ENCODE results near the gene MKRN2. TPM values are rescaled to one million over a fixed set of nuclear protein-coding genes. Genes with fewer than 3 reads are reported as not detected.
A peak's percentile ranks its signal among the peaks of the same experiment; 100 is the strongest.
"Not testable (repeated sequence)": the region's sequence is repeated elsewhere in the genome, so short reads cannot be mapped to it uniquely, and the experiment has no call there.

Gene MKRN2, protein sequence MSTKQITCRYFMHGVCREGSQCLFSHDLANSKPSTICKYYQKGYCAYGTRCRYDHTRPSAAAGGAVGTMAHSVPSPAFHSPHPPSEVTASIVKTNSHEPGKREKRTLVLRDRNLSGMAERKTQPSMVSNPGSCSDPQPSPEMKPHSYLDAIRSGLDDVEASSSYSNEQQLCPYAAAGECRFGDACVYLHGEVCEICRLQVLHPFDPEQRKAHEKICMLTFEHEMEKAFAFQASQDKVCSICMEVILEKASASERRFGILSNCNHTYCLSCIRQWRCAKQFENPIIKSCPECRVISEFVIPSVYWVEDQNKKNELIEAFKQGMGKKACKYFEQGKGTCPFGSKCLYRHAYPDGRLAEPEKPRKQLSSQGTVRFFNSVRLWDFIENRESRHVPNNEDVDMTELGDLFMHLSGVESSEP
- 56.5 and 64.9 TPM in 2 replicates for polyA plus RNA-seq (2014; cell fraction: cytosol; rRNA removed)
- 44.1 and 50.6 TPM in 2 replicates for polyA plus RNA-seq (2014; cell fraction: nucleus; rRNA removed)

DNA sequence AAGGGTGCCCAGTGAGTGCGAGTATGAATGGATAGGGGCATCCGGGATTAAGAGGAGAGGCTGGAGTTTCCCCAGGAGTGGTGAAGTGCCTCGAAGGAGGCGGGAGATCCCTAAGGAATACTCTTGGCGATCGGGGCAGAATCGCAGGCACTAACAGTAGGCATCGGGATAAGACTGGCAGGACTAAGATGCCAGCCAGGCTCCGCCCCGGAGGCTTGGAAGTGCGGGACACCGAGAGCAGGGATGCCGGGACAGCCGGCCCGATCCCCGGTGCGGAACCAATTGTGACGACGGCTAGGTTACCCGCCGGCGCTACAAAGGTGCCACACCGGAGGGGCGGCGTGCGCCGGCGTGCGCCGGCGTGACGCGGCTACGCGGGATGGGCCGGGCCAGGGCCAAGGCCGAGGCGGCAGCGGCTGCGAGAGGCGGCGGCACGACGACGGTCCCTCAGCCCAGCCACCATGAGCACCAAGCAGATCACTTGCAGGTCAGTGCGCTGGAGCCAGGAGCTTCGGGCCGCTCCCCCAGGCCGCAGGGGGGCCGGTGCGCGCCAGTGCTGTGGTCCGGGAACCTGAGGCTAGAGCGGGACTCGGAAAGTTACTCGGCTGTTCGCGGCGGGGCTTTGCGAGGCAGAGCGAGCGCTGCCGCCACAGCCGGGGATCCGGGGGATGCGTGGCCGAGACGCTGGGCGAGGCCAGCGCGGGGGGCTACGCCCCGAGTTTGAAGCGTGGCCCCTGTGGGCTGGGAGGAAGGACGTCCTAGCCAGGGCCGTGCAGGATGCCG is at the start of gene MKRN2:
Gene MKRN2, plus strand, starts transcription at position 398 of the 783 bp plus-strand sequence. Its CDS starts 64 bp downstream, at position 462.
- peak; percentile 90 for DNase-seq (ENCODE audit: low spot score)

DNA sequence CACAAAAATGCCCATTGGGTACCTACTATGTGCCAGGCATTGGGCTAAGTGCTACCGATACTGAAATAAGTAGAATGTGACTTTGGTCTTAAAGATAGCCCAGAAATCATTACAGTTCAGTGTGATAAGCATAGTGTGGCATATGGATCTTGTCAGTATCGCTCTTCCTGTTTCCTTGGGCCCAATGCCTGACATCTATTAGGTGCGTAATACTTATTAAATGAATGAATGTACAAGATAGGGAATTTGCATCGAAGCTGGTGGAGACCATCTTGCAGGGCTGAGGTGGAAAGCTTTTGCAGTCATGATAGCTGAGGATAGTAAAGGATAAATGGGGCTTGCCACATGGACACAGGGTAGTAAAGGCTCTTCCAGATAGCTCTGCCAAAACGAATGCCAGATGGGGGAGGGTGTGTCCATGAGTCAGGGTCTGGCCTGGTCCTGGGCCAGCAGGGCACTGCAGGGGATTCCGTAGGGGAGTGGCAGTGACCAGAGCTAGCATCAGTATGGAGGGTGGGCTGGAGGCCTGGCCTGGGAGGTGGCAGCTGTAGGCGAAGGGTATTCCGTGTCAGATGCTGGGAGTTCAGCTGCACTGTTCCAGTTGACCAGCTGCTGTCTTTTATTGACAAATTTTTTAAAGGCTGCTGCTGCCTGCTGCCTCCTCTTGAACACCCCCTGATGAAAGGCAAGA is 49.2 kb upstream of the MKRN2 start:
- DNase-seq (ENCODE audit: low spot score), result no peak

DNA sequence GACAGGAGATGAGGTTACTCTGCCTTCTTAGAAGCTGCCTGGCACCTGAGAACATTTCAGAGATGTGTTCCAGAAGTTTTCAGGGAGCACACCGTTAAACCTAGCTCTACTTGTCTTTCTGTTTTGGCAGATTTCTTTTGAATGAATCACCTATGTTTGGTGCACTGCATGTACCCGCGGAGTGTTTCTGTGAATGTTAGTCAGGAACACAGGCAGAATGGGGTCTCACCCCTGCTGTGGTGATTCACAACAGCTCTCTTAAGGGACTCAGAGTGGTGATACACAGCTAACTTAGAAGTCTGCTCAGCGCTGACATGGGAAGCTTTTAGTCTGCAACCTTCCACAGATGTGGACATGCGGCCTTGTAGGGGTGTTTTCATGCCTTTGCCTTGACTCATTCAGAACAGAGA is 48.6 kb upstream of the MKRN2 start:
- DNase-seq (ENCODE audit: low spot score), result no peak

DNA sequence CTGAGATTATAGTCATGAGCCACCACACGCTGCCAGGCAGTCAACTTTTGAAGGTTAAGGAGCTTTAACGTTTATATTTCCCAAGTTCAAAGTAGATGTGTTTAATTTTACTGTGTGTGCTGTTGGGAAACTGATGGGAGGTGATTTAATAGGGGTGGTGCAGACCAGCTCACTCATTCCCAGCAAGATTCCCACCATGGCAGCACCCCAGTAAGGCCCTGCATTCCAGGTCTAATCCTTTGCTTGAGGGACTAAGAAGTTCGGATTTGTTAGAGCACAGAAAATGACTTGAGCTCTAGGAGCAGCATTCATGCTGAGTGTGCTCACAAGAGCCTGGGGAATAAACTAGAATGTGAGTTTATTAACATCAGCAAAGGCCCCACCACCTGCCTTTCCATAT is 47.4 kb upstream of the MKRN2 start:
- no peak for DNase-seq (ENCODE audit: low spot score)

DNA sequence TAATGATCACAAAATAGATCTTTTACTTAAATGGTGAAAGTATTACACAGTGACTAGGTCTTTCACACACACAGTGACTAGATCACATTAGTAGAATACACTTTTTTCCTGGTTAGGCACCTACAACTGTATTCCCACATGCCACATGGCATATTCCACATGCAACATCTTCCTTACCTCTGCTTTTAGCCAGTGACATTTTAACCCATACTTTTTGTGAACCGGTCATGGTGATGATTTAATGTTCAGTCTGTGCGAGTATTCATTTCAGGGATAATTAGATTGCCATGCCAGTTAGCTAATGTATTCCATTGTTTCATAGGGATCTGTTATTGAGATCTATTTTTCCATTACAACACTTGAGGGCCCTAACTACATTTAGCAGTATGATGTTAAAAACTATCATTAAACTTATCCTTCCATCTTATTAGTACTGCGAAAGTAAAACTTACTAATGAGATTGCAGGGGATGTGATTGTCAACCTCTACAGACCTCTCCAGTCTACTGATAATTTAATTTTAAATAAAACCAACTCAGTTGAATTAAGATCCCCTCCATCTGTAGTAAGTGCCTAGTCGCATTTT is 44.3 kb upstream of the MKRN2 start:
- DNase-seq (ENCODE audit: low spot score), result peak; percentile 75

DNA sequence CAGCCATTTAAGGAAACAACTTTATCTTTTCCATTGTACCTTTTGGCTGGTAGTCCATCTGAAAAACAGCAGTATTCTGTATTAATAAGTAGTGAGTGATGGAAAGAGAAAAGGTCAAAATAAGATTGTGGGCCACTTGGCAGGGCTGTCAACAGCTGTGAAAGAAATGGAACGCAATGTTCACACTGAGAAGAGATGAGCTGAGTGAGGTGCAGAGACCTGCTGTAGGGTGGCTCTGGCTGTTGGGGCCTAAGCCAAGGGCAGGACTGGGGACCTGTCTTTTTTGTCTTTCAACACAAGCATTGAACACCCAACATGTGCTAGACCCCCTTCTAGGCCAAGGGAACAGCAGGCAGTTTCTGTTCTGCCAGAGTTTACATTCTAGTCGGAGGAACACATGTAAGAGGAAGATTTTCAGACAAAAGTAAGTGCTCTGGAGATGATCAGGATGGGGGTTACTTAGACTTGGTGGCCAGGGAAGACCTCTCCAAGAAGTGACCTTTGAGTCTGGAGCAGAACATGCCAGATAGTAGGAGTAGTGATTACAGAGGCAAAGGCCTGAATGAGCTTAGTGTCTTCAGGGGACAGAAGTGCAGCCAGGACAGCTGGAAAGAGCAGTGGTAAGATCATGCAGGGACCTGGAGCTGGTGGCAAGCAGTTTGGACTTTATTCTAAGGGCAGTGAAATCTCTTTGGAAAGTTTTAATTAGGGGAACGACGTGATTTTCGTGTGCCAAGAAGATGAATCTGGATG is 43.0 kb upstream of the MKRN2 start:
- no peak for DNase-seq (ENCODE audit: low spot score)

DNA sequence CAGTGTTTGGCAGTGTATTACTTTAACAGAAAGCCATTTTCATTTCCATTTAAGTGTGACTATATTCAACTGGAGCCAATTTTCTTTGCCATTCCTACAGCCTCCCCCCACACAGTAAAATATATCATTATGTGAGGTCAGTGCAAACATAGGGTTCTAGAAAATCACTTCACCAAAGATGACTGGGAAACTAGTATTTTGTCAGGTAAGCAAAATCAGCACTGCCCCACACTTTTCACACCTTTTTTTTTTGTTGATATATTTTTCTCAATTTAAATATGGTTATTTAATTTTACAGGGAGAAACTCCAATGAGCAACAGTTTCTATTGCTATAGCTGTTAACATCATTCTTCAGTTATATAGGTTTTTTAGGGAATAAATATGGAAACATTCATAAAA is 41.3 kb upstream of the MKRN2 start:
- DNase-seq (ENCODE audit: low spot score), result no peak

DNA sequence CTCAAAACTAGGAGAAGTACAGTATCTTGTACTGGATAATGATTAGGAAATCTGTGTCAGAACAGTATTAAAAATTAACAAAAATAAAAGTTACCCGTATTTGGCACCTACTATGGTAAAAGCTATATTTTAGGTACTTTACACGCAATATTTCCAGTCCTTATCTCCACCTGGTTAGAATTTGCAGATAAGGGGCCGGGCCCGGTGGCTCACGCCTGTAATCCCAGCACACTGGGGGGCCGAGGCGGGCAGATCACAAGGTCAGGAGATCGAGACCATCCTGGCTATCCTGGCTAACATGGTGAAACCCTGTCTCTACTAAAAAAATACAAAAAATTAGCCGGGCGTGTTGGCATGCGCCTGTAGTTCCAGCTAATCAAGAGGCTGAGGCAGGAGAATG is 40.0 kb upstream of the MKRN2 start:
- no peak for DNase-seq (ENCODE audit: low spot score)

DNA sequence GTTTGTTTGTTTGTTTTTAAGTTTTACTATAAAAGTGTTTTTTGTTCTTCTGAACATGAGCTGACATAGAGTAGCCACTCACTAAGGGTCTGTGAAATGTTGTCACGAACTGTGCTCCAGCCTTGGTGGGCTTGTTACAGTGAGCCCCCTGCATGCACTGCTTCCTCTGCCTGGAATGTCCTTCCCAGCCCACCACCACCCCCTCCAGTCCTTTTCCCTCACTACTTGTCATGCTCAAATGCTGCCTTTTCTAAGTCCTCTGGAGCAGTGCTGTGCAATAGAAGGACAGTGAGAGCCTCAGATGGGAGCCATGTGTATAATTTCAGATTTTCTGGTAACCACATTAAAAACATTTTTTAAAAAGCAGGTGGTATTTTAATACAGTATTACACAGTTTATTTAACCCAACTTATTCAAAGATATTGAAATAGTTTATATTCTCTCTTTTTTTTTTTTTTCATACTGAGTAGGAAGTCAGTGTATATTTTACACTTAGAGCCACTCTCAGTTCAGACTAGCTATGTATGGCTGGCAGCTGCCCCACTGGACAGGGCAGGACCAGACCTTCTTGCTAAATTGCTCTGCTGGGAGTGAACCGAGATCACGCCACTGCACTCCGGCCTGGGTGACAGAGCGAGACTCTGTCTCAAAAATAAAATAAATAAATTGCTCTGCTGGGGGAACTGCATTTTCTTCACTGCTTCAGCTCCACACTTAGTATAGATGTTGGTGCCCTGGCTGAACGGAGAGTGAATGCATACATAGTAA is 38.4 kb upstream of the MKRN2 start:
- no peak for DNase-seq (ENCODE audit: low spot score)

DNA sequence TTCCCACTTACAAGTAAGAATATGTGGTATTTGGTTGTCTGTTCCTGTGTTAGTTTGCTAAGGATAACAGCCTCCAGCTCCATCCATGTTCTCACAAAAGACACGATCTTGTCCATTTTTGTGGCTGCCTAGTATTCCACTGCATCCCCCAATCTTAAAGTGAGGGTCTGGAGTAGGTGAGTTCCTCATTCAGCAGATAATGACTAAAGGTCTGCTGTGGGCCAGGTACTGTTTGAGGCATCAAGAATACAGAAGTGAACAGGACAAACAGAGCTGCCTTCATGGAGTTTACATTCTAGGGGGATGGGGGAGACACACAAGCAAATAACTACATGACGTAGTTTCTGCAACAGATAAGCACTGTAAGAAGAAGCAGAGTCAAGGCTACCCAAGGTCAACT is 35.9 kb upstream of the MKRN2 start:
- no peak for DNase-seq (ENCODE audit: low spot score)

DNA sequence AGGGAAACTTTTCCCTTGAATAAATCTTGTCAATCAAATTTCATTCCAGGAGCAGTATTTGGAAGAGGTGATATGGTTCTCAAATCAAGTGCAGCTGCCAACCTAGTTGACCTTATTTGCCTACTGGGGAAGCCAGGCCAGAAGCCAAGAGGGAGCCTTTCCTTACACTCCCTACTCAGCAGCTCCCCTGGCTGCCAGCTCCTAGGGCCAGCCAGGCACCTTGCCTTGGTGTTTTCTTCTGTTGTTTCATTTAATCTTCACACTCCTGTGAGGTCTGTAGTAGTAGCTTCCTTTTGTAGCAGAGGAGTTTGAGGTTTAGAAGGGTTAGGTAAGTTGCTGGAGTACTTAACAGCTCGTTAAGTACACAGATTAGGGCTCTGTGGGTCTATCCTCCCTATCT is 34.2 kb upstream of the MKRN2 start:
- no peak for DNase-seq (ENCODE audit: low spot score)

DNA sequence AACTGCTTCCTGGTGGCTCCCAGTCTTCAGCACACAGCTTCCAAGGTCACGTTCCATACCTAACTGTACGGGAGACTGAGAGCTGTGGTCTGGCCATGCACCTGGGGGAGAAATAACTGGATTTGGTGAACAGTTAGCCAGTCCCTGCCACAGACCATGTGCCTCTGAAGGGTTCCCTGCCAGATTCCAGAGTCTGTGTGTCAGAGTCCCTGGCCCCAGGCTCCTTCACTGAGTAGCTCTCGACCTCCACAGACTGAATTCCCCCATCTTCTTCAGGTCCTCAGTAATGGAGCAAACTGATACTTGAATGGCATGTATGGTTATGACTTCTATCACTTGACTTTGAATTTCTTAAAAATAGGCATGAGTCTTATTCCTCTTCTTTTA is 29.1 kb upstream of the MKRN2 start:
- DNase-seq (ENCODE audit: low spot score), result no peak

DNA sequence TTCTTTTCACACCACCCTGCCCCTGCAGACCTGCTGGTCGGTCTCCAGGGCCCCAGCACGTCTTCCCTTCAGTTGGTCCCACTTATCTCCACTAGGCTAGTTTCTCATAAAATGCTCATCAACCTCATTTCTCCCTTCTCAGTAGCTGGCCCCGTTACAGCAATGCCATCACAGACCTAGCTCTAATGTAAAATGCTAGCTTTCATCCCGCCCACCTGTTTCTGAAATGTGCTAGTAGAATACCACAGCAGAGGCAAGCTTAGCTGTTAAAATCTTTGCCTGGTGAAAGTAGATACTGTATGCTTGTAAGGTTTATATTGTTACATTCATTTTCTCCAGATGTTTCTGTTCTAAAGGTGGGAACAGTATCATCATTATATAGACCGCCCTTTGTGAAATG is 24.7 kb upstream of the MKRN2 start:
- DNase-seq (ENCODE audit: low spot score), result no peak

DNA sequence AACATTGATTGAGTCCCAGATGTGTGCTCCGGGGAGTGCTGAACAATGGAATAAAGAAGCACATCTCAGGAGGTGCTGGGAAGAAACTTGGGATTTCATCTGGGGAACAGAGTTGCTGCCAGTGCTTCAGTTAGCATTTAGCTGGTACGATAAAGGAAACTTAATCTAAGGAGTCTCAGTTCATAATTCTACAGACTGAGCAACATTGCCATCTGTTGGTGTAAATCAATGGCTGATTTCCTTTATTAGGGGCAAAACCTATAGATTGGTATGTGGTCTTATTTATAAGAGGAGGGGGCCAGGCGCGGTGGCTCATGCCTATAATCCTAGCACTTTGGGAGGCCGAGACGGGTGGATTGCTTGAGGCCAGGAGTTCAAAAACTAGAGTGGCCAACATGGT is 20.5 kb upstream of the MKRN2 start:
- DNase-seq (ENCODE audit: low spot score), result no peak

DNA sequence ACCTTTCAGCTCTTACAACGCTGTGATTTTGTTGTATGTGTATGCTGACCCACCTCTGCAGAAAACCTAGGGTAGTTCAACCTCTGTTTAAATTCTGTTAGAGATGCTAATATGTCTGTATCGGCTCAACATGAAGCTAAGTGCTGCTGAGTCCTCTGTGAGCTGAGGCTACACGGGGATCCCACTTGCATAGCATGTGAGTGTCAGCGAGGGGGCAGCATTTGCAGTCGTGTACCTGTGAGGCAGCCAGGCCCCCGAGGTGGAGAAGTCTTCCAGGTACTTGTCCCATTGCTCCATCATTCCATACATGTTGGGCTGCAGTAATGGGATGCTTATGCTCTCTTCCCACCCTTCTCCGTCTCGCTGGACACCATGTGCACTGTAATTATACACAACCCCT is 15.3 kb upstream of the MKRN2 start:
- no peak for DNase-seq (ENCODE audit: low spot score)

DNA sequence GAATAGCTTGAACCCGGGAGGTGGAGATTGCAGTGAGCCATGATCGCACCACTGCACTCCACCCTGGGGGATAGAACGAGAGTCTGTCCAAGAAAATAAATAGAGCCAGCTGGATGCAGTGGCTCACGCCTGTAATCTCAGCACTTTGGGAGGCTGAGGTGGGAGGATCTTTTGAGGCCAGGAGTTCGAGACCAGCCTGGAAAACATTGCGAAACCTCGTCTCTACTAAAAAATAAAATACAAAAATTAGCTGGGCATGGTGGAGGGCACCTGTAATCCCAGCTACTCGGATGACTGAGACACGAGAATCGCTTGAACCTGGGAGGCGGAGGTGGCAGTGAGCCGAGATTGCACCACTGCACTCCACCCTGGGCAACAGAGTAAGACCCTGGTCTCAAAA is 13.4 kb upstream of the MKRN2 start:
- not testable (repeated sequence) for DNase-seq (ENCODE audit: low spot score)

DNA sequence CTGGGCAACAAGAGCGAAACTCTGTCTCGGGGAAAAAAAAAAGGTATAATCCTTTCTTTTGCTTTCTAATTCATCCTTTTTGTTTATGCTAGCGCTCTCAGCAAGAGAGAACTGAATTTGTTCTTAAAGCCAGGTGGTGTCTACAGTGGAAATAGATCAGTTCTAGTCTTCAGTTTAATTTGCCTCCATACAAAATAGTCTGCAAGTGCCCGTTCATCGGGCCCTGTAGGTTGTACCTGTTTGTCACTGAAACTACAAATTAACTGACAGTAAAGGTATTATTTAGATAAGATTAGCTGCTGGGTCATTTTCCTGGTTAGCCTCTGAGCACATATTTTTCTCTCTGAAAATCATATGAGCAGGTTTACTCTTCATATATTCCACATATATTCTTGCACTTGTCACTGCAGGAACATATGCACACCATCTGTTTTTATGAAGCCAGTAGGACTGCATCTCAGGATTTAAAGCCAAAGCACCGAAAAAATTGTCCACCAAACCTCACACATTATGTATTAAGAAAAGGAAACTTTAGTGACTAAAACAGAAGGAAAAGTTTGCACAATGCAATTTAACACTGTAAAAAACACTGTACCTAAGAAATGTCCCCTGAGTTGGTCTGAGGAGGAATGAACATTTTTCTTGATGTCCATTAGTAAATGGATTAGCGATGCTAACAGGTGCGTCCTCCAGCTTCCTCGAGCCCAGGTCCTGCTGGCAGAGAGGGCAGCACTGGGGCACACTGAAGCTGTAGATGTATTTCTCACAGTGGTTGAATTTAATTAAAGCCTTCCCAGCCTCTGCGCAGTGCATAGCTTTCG is 12.0 kb upstream of the MKRN2 start:
- DNase-seq (ENCODE audit: low spot score), result no peak

DNA sequence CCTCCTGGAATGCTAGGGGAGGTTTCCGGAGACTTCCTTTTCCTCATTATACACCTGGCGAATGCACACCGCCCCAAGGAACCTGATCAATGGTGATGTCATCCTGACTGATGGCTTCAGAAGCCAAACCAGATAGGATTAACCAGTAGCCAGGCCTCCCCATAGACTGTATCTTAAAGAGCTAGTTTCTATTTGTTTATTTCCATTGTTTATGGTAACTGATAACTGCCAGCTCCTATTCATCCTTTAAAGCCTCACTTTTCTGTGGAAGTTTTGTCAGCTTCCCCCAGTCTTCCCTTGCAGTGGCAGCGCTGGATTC is 11.5 kb upstream of the MKRN2 start, which contains the start of gene MKRN2OS:
Gene MKRN2OS, minus strand, starts transcription at position 27 of the 319 bp plus-strand sequence. CDS start 35 bp downstream, outside the sequence.
- no peak for DNase-seq (ENCODE audit: low spot score)

DNA sequence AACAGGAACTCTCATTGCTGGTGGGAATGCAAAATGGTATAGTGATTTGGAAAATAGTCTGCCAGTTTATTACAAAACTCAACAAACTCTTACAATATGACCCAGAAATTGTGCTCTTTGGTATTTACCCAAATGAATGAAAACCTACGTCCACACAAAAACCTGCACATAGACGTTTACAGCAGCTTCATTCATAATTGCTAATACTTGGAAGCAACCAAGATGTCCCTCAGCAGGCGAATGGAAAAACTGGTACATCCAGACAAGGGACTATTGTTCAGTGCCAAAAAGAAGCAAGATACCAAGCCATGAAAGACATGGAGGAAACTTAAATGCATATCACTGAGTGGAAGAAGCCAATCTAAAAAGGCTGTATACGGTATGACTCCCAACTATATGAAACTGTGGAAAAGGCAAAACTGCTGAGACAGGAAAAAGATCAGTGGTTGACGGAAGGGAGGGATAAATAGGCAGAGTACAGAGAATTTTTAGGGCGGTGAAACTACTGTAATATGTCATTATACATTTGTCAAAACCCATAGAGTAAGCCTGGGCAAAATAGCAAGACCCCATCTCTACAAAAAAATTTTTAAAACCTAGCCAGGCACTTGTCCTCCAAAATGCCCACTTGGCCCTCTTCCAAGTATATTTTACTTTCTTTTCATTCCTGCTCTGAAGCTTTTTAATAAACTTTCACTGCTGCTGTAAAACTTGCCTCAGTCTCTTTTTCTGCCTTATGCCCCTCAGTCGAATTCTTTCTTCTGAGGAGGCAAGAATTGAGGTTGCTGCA is 6.7 kb upstream of the MKRN2 start:
- DNase-seq (ENCODE audit: low spot score), result no peak
